OCI-LY7 (cell line): Measurements from ENCODE around the gene IGFBP3.

Experiments used
- EZH2phosphoT487 ChIP-seq: fragments of 200-600 bp; sonication (generic); IDR thresholded peaks from 2 replicates; pipeline ENCODE4 v1.6.1; 2018; ENCODE audit warnings: low read depth, borderline replicate concordance, mild to moderate bottlenecking, mixed run types, antibody characterized with exemption, low read length, moderate library complexity, mixed read lengths
- TF ChIP-seq, protein P1 (sequence below): fragments of 200-600 bp; sonication (generic); conservative IDR thresholded peaks from 2 replicates; pipeline ENCODE4 v1.5.1; 2014; ENCODE audit warnings: mild to moderate bottlenecking, antibody characterized with exemption, low read length, moderate library complexity, mixed read lengths

DNA sequence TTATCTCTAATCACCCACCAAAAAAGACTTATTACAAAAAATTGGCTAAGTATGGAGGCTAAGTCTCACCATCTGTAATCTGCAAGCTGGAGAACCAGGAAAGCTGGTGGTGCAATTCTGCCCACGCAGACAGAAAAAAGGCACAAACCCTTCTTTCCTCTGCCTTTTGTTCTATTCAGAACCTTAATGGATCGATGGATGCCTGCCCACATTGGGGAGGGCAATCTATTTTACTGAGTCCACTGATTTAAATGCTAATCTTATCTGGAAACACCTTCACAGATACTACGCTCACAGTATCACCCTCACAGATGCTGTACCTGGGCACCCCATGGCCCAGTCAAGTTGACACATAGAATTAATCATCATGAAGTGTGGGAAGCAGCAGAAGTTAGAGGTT is 10.2 kb downstream of the IGFBP3 start:
- no peak for TF ChIP-seq EZH2phosphoT487
- TF ChIP-seq, protein P1, sequence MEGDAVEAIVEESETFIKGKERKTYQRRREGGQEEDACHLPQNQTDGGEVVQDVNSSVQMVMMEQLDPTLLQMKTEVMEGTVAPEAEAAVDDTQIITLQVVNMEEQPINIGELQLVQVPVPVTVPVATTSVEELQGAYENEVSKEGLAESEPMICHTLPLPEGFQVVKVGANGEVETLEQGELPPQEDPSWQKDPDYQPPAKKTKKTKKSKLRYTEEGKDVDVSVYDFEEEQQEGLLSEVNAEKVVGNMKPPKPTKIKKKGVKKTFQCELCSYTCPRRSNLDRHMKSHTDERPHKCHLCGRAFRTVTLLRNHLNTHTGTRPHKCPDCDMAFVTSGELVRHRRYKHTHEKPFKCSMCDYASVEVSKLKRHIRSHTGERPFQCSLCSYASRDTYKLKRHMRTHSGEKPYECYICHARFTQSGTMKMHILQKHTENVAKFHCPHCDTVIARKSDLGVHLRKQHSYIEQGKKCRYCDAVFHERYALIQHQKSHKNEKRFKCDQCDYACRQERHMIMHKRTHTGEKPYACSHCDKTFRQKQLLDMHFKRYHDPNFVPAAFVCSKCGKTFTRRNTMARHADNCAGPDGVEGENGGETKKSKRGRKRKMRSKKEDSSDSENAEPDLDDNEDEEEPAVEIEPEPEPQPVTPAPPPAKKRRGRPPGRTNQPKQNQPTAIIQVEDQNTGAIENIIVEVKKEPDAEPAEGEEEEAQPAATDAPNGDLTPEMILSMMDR = no peak
